K562 (cell line): ENCODE results near the gene NAT14. TPM values are rescaled to one million over a fixed set of nuclear protein-coding genes. Genes with fewer than 3 reads are reported as not detected.

Experiments
- ATAC-seq: fragments of 200-7000 bp; cut with Tn5 transposase; 3 replicates; pipeline ENCODE4 v1.9.1; 2020; ENCODE audit warnings: moderate library complexity
- BruUV-seq: library from RNA; stranded (reverse); fragments of 400-500 nt; replicated peaks from 2 replicates; lab custom pipeline; 2021; lab: Mats Ljungman, UMichigan
- CTCF ChIA-PET: fragments of 300-600 bp; formaldehyde crosslinking; extraction: SDS; loops from one replicate; lab custom pipeline; 2021; ENCODE audit warnings: low intra/inter-chr PET ratio; lab: Yijun Ruan, JAX
- POLR2A ChIA-PET: fragments of 300-600, 350-650 bp; sonication (Branson Sonifier 250); formaldehyde crosslinking; extraction: SDS; loops from one replicate; lab custom pipeline; 2021; ENCODE audit warnings: antibody characterized with exemption, inconsistent platforms; lab: Yijun Ruan, JAX
- DNase-seq, 4 experiments: peaks; one replicate each; pipeline versions ENCODE4 v3.0.0 to v3.0.0-alpha.2; 2011 to 2018; ENCODE audit warnings: low spot score in 3 of 4, mixed read lengths in 3 of 4; ENCODE audit errors: extremely low read depth in 1 of 4
- FAIRE-seq: peaks from 2 replicates; lab custom pipeline; 2011; peaks lifted over from hg19 to GRCh38; lab: Jason Lieb, UNC
- H2AFZ ChIP-seq: 2 replicates; pipeline ENCODE4 v1.6.0; 2011; ENCODE audit warnings: low read depth, low read length, control low read depth, inconsistent platforms
- H3K27ac ChIP-seq: fragments of 200-600 bp; 3 replicates; pipeline ENCODE4 v1.8.0; 2011; ENCODE audit warnings: low read depth, mild to moderate bottlenecking, control low read depth, inconsistent platforms, low read length, moderate library complexity, mixed read lengths; ENCODE audit errors: extremely low read depth
- H3K27me3 ChIP-seq, 2 experiments: fragments of 300-600 bp in 1 of 2; 2 replicates in 1 of 2; 3 replicates in 1 of 2; pipeline versions ENCODE4 v1.6.0 to v1.8.0; 2011; ENCODE audit warnings: inconsistent platforms in 2 of 2, low read length in 2 of 2, mild to moderate bottlenecking in 1 of 2, mixed read lengths in 1 of 2, moderate library complexity in 1 of 2; ENCODE audit not compliant: control insufficient read depth in 2 of 2, insufficient read depth in 2 of 2
- H3K36me3 ChIP-seq: fragments of 300-600 bp; 3 replicates; pipeline ENCODE4 v1.8.0; 2011; ENCODE audit warnings: mild to moderate bottlenecking, low read length, inconsistent platforms; ENCODE audit not compliant: control insufficient read depth, insufficient read depth
- H3K4me1 ChIP-seq, 2 experiments: fragments of 200-600 bp in 1 of 2; replicated peaks in 1 of 2; 2 replicates in 1 of 2; 3 replicates in 1 of 2; pipeline versions ENCODE4 v1.5.1 to v1.8.0; 2011; ENCODE audit warnings: inconsistent platforms in 2 of 2, low read length in 2 of 2, mild to moderate bottlenecking in 1 of 2, mixed read lengths in 1 of 2, moderate library complexity in 1 of 2; ENCODE audit not compliant: control insufficient read depth in 2 of 2, insufficient read depth in 2 of 2
- H3K4me2 ChIP-seq: 2 replicates; pipeline ENCODE4 v1.6.1; 2011; ENCODE audit warnings: low read length, control low read depth, inconsistent platforms, mixed read lengths; ENCODE audit not compliant: insufficient read depth
- H3K4me3 ChIP-seq: fragments of 200-600 bp; sonication (generic), shearing (Covaris generic); 2 replicates; pipeline ENCODE4 v1.5.1; 2016; ENCODE audit warnings: control low read depth, inconsistent platforms
- H3K79me2 ChIP-seq: fragments of 200-600 bp; 3 replicates; pipeline ENCODE4 v1.8.0; 2011; ENCODE audit warnings: low read length, inconsistent platforms; ENCODE audit not compliant: control insufficient read depth, insufficient read depth
- H3K9ac ChIP-seq, 2 experiments: 2 replicates each; pipeline versions ENCODE4 v1.6.0 to v1.6.1; 2011; ENCODE audit warnings: low read depth in 2 of 2, low read length in 2 of 2, control low read depth in 1 of 2, inconsistent platforms in 1 of 2, mild to moderate bottlenecking in 1 of 2, mixed read lengths in 1 of 2; ENCODE audit not compliant: insufficient read depth in 1 of 2
- H3K9me1 ChIP-seq: one replicate; pipeline ENCODE4 v1.6.0; 2011; ENCODE audit warnings: inconsistent platforms, mild to moderate bottlenecking, low read length, moderate library complexity; ENCODE audit not compliant: control insufficient read depth, insufficient read depth
- H3K9me3 ChIP-seq: replicated peaks from 2 replicates; pipeline ENCODE4 v1.5.1; 2011; ENCODE audit warnings: low read depth, low read length, inconsistent platforms; ENCODE audit not compliant: control insufficient read depth, insufficient read depth
- H4K20me1 ChIP-seq: replicated peaks from 2 replicates; pipeline ENCODE4 v1.6.1; 2011; ENCODE audit warnings: low read length, inconsistent platforms, mixed read lengths; ENCODE audit not compliant: control insufficient read depth, insufficient read depth
- GTF3C2 ChIP-seq: IDR thresholded peaks from 3 replicates; pipeline ENCODE4 v1.6.1; 2011; ENCODE audit warnings: borderline replicate concordance, mild to moderate bottlenecking, moderate library complexity; ENCODE audit not compliant: insufficient read length; ENCODE audit errors: extremely low read depth
- POLR2G ChIP-seq: fragments of 200-400 bp; formaldehyde crosslinking; IDR thresholded peaks from 2 replicates; pipeline ENCODE4 v1.6.1; 2017; ENCODE audit warnings: low read depth, mild to moderate bottlenecking, antibody characterized with exemption, low read length, moderate library complexity
- RBFOX2 ChIP-seq: fragments of 200-400 bp; formaldehyde crosslinking; IDR thresholded peaks from 2 replicates; pipeline ENCODE4 v1.6.1; 2017; ENCODE audit warnings: low read depth, mild to moderate bottlenecking, low read length, moderate library complexity
- ZBTB33 ChIP-seq: sonication (generic); formaldehyde crosslinking; IDR thresholded peaks from 2 replicates; pipeline ENCODE4 v1.8.1; 2023; ENCODE audit warnings: mild to moderate bottlenecking, missing genetic modification reagents
- ZC3H4 ChIP-seq: sonication (generic); formaldehyde crosslinking; IDR thresholded peaks from 2 replicates; pipeline ENCODE4 v1.9.0; 2021; ENCODE audit warnings: missing genetic modification reagents, borderline replicate concordance
- WGBS: fragments of 100-300 bp; shearing (Covaris generic); methylation state at CpG from one replicate; pipeline ENCODE4 v1.1.6; 2016; ENCODE audit warnings: low coverage, mixed read lengths; ENCODE audit not compliant: insufficient coverage; ENCODE audit errors: missing lambda C conversion rate; 5-methylcytosine and 5-hydroxymethylcytosine counted together
- in situ Hi-C: fragments of 300-500 bp; cut with MboI; formaldehyde crosslinking; loops from 4 replicates; pipeline ENCODE4 v1.15.0; 2018; ENCODE audit warnings: inconsistent platforms, mixed read lengths
- intact Hi-C: fragments of 100-400 bp; cut with micrococcal nuclease; formaldehyde crosslinking; loops from 2 replicates; pipeline ENCODE4 v1.14.2; 2022
- polyA plus RNA-seq, 8 experiments: library from polyadenylated mRNA; depleted of rRNA in 4 of 8; stranded (reverse) in 5 of 8; unstranded in 3 of 8; fragments of >200 nt; fragmentation: Nextera tagmentation in 2 of 8; fragmentation: Illumina TruSeq in 1 of 8; extraction: Ambion mirVana in 2 of 8; extraction: Trizol in 1 of 8; gene quantifications; 2 replicates each; pipeline versions ENCODE4 v1.2.1 to v1.2.3, GENCODE V29; 2011 to 2014; ENCODE audit warnings: inconsistent platforms in 1 of 8, missing spikeins in 1 of 8
- total RNA-seq, 7 experiments: library from RNA; depleted of rRNA in 6 of 7; stranded (reverse); fragments of >200 nt in 6 of 7; fragmentation: Illumina TruSeq in 2 of 7; extraction: Trizol in 2 of 7; gene quantifications; 2 replicates each; pipeline versions ENCODE4 v1.2.1 to v1.2.3, GENCODE V29; 2011 to 2021; ENCODE audit warnings: low replicate concordance in 1 of 7

Gene NAT14
- total and polyA plus RNA-seq, 9 of the 15 experiments (the other 6 are each of a cell fraction or from before 2014, with no cell fraction given): 2.4 to 77.0 (median 26.7) TPM

GRCh38 chr19:55483706-55484592 is 1.0 kb upstream of the NAT14 start:
- Histone ChIP-seq H3K27ac (no peak overlapping the region), H3K9me3 (no peaks in the 10 kb centered on the region), H4K20me1 (no peaks in the 10 kb centered on the region), H3K79me2 (peaks cover 17% of the 10 kb centered on the region), H2AFZ (no peak overlapping the region), H3K36me3 (peaks cover 32% of the 10 kb centered on the region; the same call in 2 of the 3 replicates)
- DNase-seq (no peak), ATAC-seq (no peak)
- intact Hi-C loops: no loop called here
- 87% methylated on average over 40 of the region's 46 CpGs for WGBS
- TF ChIP-seq ZBTB33 (CRISPR knock-in tag) (0 out of 2 replicates have a peak, but pooled peaks have one; percentile 20), POLR2G (peak; percentile 63), RBFOX2 (peak; percentile 49), GTF3C2 (no peak), ZC3H4 (CRISPR knock-in tag) (0 out of 2 replicates have a peak, but pooled peaks have one; percentile 31)
- TF ChIP-seq, all 486 proteins: peak for 4
- peaks cover 25 to 69% of the 10 kb centered on the region in 2 experiments for H3K4me1 ChIP-seq
- ChIA-PET POLR2A (interaction anchor here (0.5 to 2.1 kb wide), 8 partner anchors 10 to 122 kb away, joined by 3 to 15 read pairs (median 5); partner anchors contain the start of gene ZNF865), CTCF (no interaction called here)
- no peak for FAIRE-seq
- no peak overlapping the region for H3K4me3 ChIP-seq
- in situ Hi-C loops: no loop called here
- H3K4me2 ChIP-seq: no peak overlapping the region
- H3K9me1 ChIP-seq: no peaks in the 10 kb centered on the region
- H3K9ac ChIP-seq: 0 out of 4 replicates have a peak overlapping the region, but pooled peaks of 1 of the 2 experiments have one; percentile 23
- no TSS peak for BruUV-seq
- H3K27me3 ChIP-seq: no peaks in the 10 kb centered on the region
